Naive thymus-derived CD8-positive, alpha-beta T cell (primary cell): Measurements from ENCODE around the gene KYAT1. TPM values are rescaled to one million over a fixed set of nuclear protein-coding genes. Genes with fewer than 3 reads are reported as not detected.
"Not testable (repeated sequence)": the region's sequence is repeated elsewhere in the genome, so short reads cannot be mapped to it uniquely, and the experiment has no call there.

Source experiments
- ATAC-seq, 2 donors: fragments of 150-1000 bp; cut with Tn5 transposase in 1 of 2; sonication (Bioruptor Pico), chemical (Tn5 transposase) in 1 of 2; 1 replicate in 1 of 2; 2 replicates in 1 of 2; pipeline ENCODE4 v1.10.0; 2021; ENCODE audit warnings: mild to moderate bottlenecking in 2 of 2, moderate library complexity in 2 of 2
- POLR2A ChIA-PET: fragments of 350-600 bp; sonication (Branson Sonifier 250); formaldehyde crosslinking; loops from one replicate; lab custom pipeline; 2021; ENCODE audit warnings: antibody characterized with exemption; lab: Charles Lee
- DNase-seq, 10 donors: peaks; one replicate each; pipeline versions ENCODE4 v3.0.0 to v3.0.0-alpha.2; 2020 to 2022
- H3K27ac Mint-ChIP-seq, 10 donors: one replicate each; pipeline ENCODE4 v1.8.0; 2020 to 2022; ENCODE audit warnings: mild to moderate bottlenecking in 10 of 10, mixed read lengths in 10 of 10, moderate library complexity in 4 of 10, inconsistent platforms in 1 of 10
- H3K27me3 Mint-ChIP-seq, 5 donors: one replicate each; pipeline ENCODE4 v1.8.0; 2021 to 2022; ENCODE audit warnings: mixed read lengths in 5 of 5
- H3K36me3 Mint-ChIP-seq, 3 donors: one replicate each; pipeline ENCODE4 v1.8.0; 2020 to 2022; ENCODE audit warnings: mixed read lengths in 3 of 3, mild to moderate bottlenecking in 2 of 3, inconsistent platforms in 1 of 3
- H3K4me1 Mint-ChIP-seq, 4 donors: one replicate each; pipeline ENCODE4 v1.8.0; 2021 to 2022; ENCODE audit warnings: mixed read lengths in 4 of 4
- H3K4me3 Mint-ChIP-seq, 10 donors: one replicate each; pipeline ENCODE4 v1.8.0; 2020 to 2022; ENCODE audit warnings: mild to moderate bottlenecking in 10 of 10, mixed read lengths in 10 of 10, moderate library complexity in 6 of 10, inconsistent platforms in 1 of 10
- H3K9me3 Mint-ChIP-seq, 9 donors: one replicate each; pipeline ENCODE4 v1.8.0; 2020 to 2022; ENCODE audit warnings: mixed read lengths in 9 of 9, mild to moderate bottlenecking in 3 of 9, inconsistent platforms in 1 of 9, moderate library complexity in 1 of 9
- polyA plus RNA-seq, 3 donors: library from polyadenylated mRNA; unstranded; fragments of 300-500 nt; fragmentation: Illumina TruSeq; gene quantifications; one replicate each; pipeline ENCODE4 v1.2.3, GENCODE V29; 2021
- total RNA-seq, 8 experiments: library from RNA in 2 of 8; stranded (reverse) in 2 of 8; gene quantifications; one replicate each; pipeline ENCODE4 v1.2.3 and lab custom pipeline; 2021 to 2026

Gene KYAT1
- total and polyA plus RNA-seq, 5 experiments from 2014 or later = 9.3 to 15.9 (median 10.8) TPM

GRCh38 chr9:128882677-128883603 lies 1.2 kb upstream of the KYAT1 start:
- H3K36me3 Mint-ChIP-seq = peaks cover 0 to 22% (median 4%) of the 10 kb centered on the region in 3 donors
- DNase-seq (peak in 1 of 10 donors; percentile 53), ATAC-seq (no peak)
- peak overlapping the region; percentile 91 to 98 (median 95) for H3K4me3 Mint-ChIP-seq
- H3K27ac Mint-ChIP-seq = peak overlapping the region; percentile 88 to 99 (median 95)
- H3K27me3 Mint-ChIP-seq = no peaks in the 10 kb centered on the region
- peaks cover 39 to 71% (median 64%) of the 10 kb centered on the region in 4 donors for H3K4me1 Mint-ChIP-seq
- no peaks in the 10 kb centered on the region for H3K9me3 Mint-ChIP-seq
- POLR2A ChIA-PET = interaction anchor here (0.5 to 6.6 kb wide), 14 partner anchors 9 to 257 kb away, joined by 3 to 87 read pairs (median 6); partner anchors contain the start of genes PHYHD1, SET and ZER1

DNA sequence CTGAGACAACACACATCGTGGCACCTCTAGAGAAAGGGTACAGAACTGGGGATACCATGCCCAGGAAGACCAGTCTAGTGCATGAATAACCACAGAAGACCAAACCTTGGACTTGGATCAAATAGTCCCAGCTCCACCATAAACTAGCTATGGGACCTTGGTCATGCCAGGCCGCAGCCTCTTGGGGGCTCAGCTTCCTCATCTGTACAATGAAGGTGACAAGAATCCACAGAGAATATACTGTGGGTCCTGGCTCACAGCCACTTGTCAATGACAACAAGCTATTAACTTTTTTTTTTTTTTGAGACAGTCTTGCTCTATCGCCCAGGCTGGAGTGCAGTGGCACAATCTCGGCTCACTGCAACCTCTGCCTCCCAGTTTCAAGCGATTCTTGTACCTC lies 3.9 kb downstream of the KYAT1 start:
- H3K9me3 Mint-ChIP-seq = no peaks in the 10 kb centered on the region
- POLR2A ChIA-PET = interaction anchor here (1.3 to 6.6 kb wide), 3 partner anchors 26 to 64 kb away, joined by 5 to 87 read pairs (median 8); no protein-coding TSS in a partner anchor
- no peak for ATAC-seq
- H3K27me3 Mint-ChIP-seq = no peaks in the 10 kb centered on the region
- no peaks in the 10 kb centered on the region for H3K36me3 Mint-ChIP-seq
- H3K27ac Mint-ChIP-seq = peak overlapping the region in 2 of 10 donors; percentile 29 to 38
- peak in 1 of 10 donors; percentile 42 for DNase-seq
- H3K4me1 Mint-ChIP-seq = peaks cover 13 to 33% (median 27%) of the 10 kb centered on the region in 4 donors
- peak overlapping the region in 1 of 10 donors; percentile 29 for H3K4me3 Mint-ChIP-seq

DNA sequence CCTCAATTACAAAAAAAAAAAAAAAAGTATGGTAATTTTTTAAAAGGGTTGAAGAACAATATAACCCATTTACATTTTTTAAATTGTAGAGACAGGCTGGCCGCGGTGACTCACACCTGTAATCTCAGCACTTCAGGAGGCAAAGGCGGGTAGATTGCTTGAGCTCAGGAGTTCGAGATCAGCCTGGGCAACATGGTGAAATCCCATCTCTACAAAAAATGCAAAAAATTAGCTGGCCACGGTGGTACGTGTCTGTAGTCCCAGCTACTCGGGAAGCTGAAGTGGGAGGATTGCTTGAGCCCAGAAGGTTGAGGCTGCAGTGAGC lies 10.8 kb downstream of the KYAT1 start:
- not testable (repeated sequence) for H3K4me1 Mint-ChIP-seq, ATAC-seq, H3K9me3 Mint-ChIP-seq, H3K27ac Mint-ChIP-seq, DNase-seq, H3K27me3 Mint-ChIP-seq, H3K4me3 Mint-ChIP-seq
- POLR2A ChIA-PET = interaction anchor here (0.9 kb wide), 1 partner anchor 11 kb away, joined by 4 read pairs; the partner anchor contains the start of genes KYAT1 and LRRC8A
- H3K36me3 Mint-ChIP-seq = peaks cover 0 to 26% (median 0%) of the 10 kb centered on the region in 3 donors

- peaks cover 0 to 26% (median 0%) of the 10 kb centered on the region in 3 donors for H3K36me3 Mint-ChIP-seq
- DNase-seq (no peak), ATAC-seq (no peak)
- H3K27ac Mint-ChIP-seq = peak overlapping the region in 1 of 10 donors; percentile 18
- POLR2A ChIA-PET = no interaction called here
- no peak overlapping the region for H3K4me3 Mint-ChIP-seq
- no peaks in the 10 kb centered on the region for H3K27me3 Mint-ChIP-seq
- no peaks in the 10 kb centered on the region for H3K9me3 Mint-ChIP-seq
- H3K4me1 Mint-ChIP-seq = peaks cover 0 to 7% (median 2%) of the 10 kb centered on the region in 4 donors
Measured at GRCh38 chr9:128870128-128870940, 11.4 kb downstream of the KYAT1 start.

GRCh38 chr9:128863647-128864046 lies 18.1 kb downstream of the KYAT1 start:
- H3K27me3 Mint-ChIP-seq = no peaks in the 10 kb centered on the region
- no peak overlapping the region for H3K4me3 Mint-ChIP-seq
- POLR2A ChIA-PET = interaction anchor here (0.6 to 3.4 kb wide), 5 partner anchors 18 to 173 kb away, joined by 3 to 12 read pairs (median 3); partner anchors contain the start of genes KYAT1 and LRRC8A
- peaks cover 0 to 10% (median 0%) of the 10 kb centered on the region in 3 donors for H3K36me3 Mint-ChIP-seq
- no peaks in the 10 kb centered on the region for H3K9me3 Mint-ChIP-seq
- H3K4me1 Mint-ChIP-seq = peaks cover 4 to 8% (median 6%) of the 10 kb centered on the region in 4 donors
- peak; percentile 68 to 90 (median 82) for DNase-seq
- H3K27ac Mint-ChIP-seq = peak overlapping the region in 8 of 10 donors; percentile 29 to 85 (median 58)
- ATAC-seq = peak; percentile 98

GRCh38 chr9:128862401-128862851 lies 19.3 kb downstream of the KYAT1 start:
- Mint-ChIP-seq H3K4me3 (no peak overlapping the region), H3K36me3 (peaks cover 0 to 14% (median 0%) of the 10 kb centered on the region in 3 donors), H3K27ac (peak overlapping the region in 1 of 10 donors; percentile 80), H3K27me3 (no peaks in the 10 kb centered on the region), H3K4me1 (peaks cover 4 to 8% (median 6%) of the 10 kb centered on the region in 4 donors), H3K9me3 (no peaks in the 10 kb centered on the region)
- POLR2A ChIA-PET = interaction anchor here (1.2 to 3.4 kb wide), 3 partner anchors 20 to 66 kb away, joined by 3 to 12 read pairs (median 3); partner anchors contain the start of genes KYAT1 and LRRC8A
- no peak for DNase-seq
- ATAC-seq = no peak

DNA sequence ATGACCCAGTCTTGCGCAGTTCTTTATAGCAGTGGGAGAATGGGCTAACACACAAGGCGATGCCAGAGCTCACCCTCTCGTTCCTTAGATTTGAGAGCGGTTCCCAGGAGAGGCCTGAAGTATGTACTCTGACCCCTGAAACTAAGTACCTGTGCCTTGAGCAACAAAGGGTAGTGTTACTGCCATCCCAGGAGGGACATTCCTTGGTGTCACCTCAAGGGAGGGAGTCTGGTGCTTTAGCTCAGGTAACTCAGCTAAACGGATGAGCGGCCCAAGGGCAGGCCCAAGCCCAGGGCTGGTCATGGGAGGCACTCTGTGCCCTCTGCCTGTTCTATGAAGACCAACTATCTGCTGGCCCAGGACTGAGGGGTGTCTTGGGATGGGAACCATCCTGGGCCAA lies 20.2 kb downstream of the KYAT1 start:
- POLR2A ChIA-PET = interaction anchor here (0.6 to 3.4 kb wide), 4 partner anchors 57 to 143 kb away, joined by 3 to 12 read pairs (median 3); no protein-coding TSS in a partner anchor
- H3K27ac Mint-ChIP-seq = peak overlapping the region in 2 of 10 donors; percentile 21 to 37

DNA sequence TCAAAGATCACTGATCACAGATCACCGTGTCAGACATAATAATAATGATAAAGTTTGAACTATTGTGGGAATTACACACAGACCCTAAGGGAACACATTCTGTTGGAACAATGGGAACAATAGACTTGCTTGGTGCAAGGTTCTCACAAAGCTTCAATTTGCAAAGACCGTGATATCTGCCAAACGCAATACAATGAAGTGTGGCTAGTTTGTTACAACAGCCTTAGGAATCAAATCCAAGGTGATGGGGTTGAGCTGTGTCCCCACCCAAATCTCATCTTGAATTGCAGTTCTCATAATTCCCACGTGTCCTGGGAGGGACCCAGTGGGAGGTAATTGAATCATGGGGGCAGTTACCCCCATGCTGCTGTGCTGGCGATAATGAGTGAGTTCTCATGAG lies 20.8 kb downstream of the KYAT1 start:
- Mint-ChIP-seq H3K27ac (no peak overlapping the region), H3K4me1 (peaks cover 4 to 8% (median 6%) of the 10 kb centered on the region in 4 donors), H3K9me3 (no peaks in the 10 kb centered on the region), H3K36me3 (peaks cover 0 to 11% (median 0%) of the 10 kb centered on the region in 3 donors), H3K27me3 (no peaks in the 10 kb centered on the region), H3K4me3 (no peak overlapping the region)
- DNase-seq (no peak), ATAC-seq (no peak)
- POLR2A ChIA-PET = interaction anchor here (0.6 to 3.4 kb wide), 4 partner anchors 56 to 142 kb away, joined by 3 to 12 read pairs (median 3); no protein-coding TSS in a partner anchor

More for the DNA sequence above, 20.2 kb downstream of the KYAT1 start:
- Mint-ChIP-seq H3K27me3 (no peaks in the 10 kb centered on the region), H3K36me3 (peaks cover 0 to 14% (median 0%) of the 10 kb centered on the region in 3 donors), H3K4me3 (no peak overlapping the region), H3K4me1 (peaks cover 4 to 8% (median 6%) of the 10 kb centered on the region in 4 donors), H3K9me3 (no peaks in the 10 kb centered on the region)
- no peak for DNase-seq
- ATAC-seq = no peak

DNA sequence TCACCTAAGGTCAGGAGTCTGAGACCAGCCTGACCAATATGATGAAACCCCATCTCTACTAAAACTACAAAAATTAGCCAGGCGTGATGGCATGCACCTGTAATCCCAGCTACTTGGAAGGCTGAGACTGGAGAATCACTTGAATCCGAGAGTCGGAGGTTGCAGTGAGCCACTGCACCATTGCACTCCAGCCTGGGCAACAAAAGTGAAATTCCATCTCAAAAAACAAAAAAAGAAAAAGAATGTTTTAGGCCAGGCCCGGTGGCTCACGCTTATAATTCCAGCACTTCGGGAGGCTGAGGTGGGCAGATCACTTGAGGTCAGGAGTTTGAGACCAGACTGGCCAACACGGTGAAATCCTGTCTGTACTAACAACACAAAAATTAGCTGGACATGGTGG lies 23.3 kb downstream of the KYAT1 start:
- not testable (repeated sequence) for H3K9me3 Mint-ChIP-seq, ATAC-seq, H3K4me3 Mint-ChIP-seq, H3K4me1 Mint-ChIP-seq, H3K27ac Mint-ChIP-seq, H3K27me3 Mint-ChIP-seq, DNase-seq
- peaks cover 0 to 11% (median 0%) of the 10 kb centered on the region in 3 donors for H3K36me3 Mint-ChIP-seq
- POLR2A ChIA-PET = interaction anchor here (0.6 kb wide), 1 partner anchor 15 kb away, joined by 3 read pairs; no protein-coding TSS in a partner anchor

- DNase-seq, H3K4me1 Mint-ChIP-seq, H3K27me3 Mint-ChIP-seq, POLR2A ChIA-PET, H3K27ac Mint-ChIP-seq, H3K4me3 Mint-ChIP-seq, ATAC-seq: not testable (repeated sequence)
- H3K9me3 Mint-ChIP-seq = peaks cover 6 to 17% (median 13%) of the 10 kb centered on the region in 9 donors
- peaks cover 12 to 20% (median 16%) of the 10 kb centered on the region in 3 donors for H3K36me3 Mint-ChIP-seq
Measured at GRCh38 chr9:128854454-128854853, 27.3 kb downstream of the KYAT1 start.

DNA sequence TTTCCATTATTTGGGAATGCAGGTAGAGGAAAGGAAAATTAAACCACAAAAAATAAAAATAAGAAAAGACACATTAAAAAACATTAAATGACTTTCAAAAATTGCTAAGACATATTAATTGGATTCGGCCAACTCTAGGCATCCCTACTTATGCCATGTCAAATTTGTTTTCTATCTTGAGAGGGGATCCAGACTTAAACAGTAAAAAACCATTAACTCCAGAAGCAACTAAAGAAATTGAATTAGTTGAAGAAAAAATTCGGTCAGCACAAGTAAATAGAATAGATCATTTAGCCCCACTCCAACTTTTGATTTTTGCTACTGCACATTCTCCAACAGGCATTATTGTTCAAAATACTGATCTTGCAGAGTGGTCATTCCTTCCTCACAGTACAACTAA lies 29.1 kb downstream of the KYAT1 start:
- POLR2A ChIA-PET, H3K4me1 Mint-ChIP-seq, H3K4me3 Mint-ChIP-seq: not testable (repeated sequence)

More for the DNA sequence above, 29.1 kb downstream of the KYAT1 start:
- DNase-seq, ATAC-seq, H3K27me3 Mint-ChIP-seq, H3K27ac Mint-ChIP-seq: not testable (repeated sequence)
- Mint-ChIP-seq H3K9me3 (peaks cover 6 to 17% (median 13%) of the 10 kb centered on the region in 9 donors), H3K36me3 (peaks cover 12 to 16% (median 16%) of the 10 kb centered on the region in 3 donors)
